HepG2 (cell line): ENCODE measurements around the gene TMEM98. TPM values are rescaled to one million over a fixed set of nuclear protein-coding genes. Genes with fewer than 3 reads are reported as not detected.

Source experiments
- E2F1 ChIP-seq: sonication (generic); formaldehyde crosslinking; IDR thresholded peaks from 2 replicates; pipeline ENCODE4 v1.5.0; 2020; ENCODE audit warnings: missing genetic modification reagents
- ESRRA ChIP-seq: sonication (generic); formaldehyde crosslinking; IDR thresholded peaks from 2 replicates; pipeline ENCODE4 v1.5.1; 2020; ENCODE audit warnings: mild to moderate bottlenecking, low read depth, missing genetic modification reagents
- GATAD2A ChIP-seq: IDR thresholded peaks from 2 replicates; pipeline ENCODE4 v1.6.1; 2016
- HMGXB4 ChIP-seq, 2 experiments: sonication (generic) in 1 of 2; formaldehyde crosslinking in 1 of 2; IDR thresholded peaks; 2 replicates each; pipeline versions ENCODE4 v1.4.0 to v1.6.1; 2018 to 2020; ENCODE audit warnings: missing genetic modification reagents in 2 of 2, borderline replicate concordance in 1 of 2, low read depth in 1 of 2, mild to moderate bottlenecking in 1 of 2, missing biosample characterization in 1 of 2
- NR2F6 ChIP-seq, 2 experiments: IDR thresholded peaks; 2 replicates each; pipeline ENCODE4 v1.6.1; 2016; ENCODE audit warnings: antibody characterized with exemption in 1 of 2, mild to moderate bottlenecking in 1 of 2
- ZBTB10 ChIP-seq: sonication (generic); formaldehyde crosslinking; IDR thresholded peaks from 2 replicates; pipeline ENCODE4 v1.4.0; 2020; ENCODE audit warnings: missing genetic modification reagents, borderline replicate concordance
- ZNF558 ChIP-seq: sonication (generic); formaldehyde crosslinking; IDR thresholded peaks from 2 replicates; pipeline ENCODE4 v1.9.0; 2022; ENCODE audit warnings: mild to moderate bottlenecking, missing genetic modification reagents, borderline replicate concordance
- ZNF598 ChIP-seq: sonication (generic); formaldehyde crosslinking; IDR thresholded peaks from 2 replicates; pipeline ENCODE4 v1.5.1; 2020; ENCODE audit warnings: mild to moderate bottlenecking, missing genetic modification reagents, borderline replicate concordance
- polyA plus RNA-seq, 8 experiments: library from polyadenylated mRNA; depleted of rRNA in 3 of 8; stranded (reverse) in 7 of 8; unstranded in 1 of 8; fragments of >200 nt; fragmentation: Illumina TruSeq in 4 of 8; extraction: Trizol in 4 of 8; gene quantifications; 2 replicates each; pipeline versions ENCODE4 v1.2.1 to v1.2.3, GENCODE V29; 2011 to 2016; ENCODE audit warnings: low read depth in 4 of 8, missing spikeins in 1 of 8, mixed read lengths in 1 of 8; ENCODE audit not compliant: insufficient read depth in 1 of 8
- total RNA-seq, 5 experiments: library from RNA; depleted of rRNA; stranded (reverse); fragments of >200 nt; fragmentation: Illumina TruSeq; extraction: Trizol; gene quantifications; 2 replicates each; pipeline ENCODE4 v1.2.3, GENCODE V29; 2016; ENCODE audit warnings: low read depth in 1 of 5
- TF ChIP-seq, protein P1 (sequence below): sonication (generic); formaldehyde crosslinking; IDR thresholded peaks from 2 replicates; pipeline ENCODE4 v1.4.0; 2020; ENCODE audit warnings: missing genetic modification reagents
- TF ChIP-seq, protein P2 (sequence below): IDR thresholded peaks from 2 replicates; pipeline ENCODE4 v1.4.0; 2020; ENCODE audit warnings: mild to moderate bottlenecking, missing genetic modification reagents

The TMEM98 gene
- total and polyA plus RNA-seq, 2 of the 13 experiments (the other 11 are each of a cell fraction or from before 2014, with no cell fraction given), result 103 to 175 TPM

DNA sequence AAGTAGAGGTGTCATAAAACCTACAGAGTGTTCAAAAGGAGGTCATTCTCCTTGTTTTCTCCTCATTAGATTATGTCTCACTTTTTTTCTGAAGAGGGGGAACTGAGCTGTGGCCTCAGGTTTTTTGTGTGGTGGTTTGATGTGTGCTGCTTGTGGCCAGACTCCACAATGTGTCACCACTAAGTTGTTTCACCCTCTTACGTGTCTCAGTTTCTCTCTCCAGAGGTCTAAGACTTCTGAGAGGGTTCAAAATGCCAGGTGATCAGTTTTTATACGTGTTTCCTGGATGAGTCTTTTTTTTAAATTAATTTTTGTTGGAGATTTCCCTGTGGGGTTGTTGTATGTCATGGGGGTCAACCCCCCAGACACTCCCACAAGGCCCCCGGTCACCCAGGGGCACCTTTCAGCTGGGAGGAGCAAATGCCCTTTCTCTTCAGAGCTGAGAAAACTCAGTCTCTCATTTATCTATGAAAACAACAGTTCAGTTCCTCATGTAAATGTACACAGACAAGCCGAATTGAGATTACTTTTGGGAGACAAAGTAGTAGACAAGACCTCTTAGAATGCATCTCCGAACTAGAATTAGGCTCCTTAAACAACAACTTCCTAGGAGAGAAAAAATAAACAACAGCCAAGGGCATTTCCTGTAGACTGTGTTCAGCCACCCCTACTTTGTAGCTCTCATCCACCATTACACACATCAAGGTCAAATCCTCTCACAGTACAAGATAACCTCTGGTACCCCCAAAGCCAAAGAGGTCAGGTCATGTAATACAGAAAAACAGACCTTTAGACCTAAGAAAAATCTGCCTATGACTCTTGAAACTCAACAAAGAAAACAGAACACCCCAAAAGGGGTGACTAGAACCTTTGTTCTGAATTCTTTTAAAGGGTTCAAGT lies 23.9 kb upstream of the TMEM98 start (continued):
- TF ChIP-seq, protein P1, sequence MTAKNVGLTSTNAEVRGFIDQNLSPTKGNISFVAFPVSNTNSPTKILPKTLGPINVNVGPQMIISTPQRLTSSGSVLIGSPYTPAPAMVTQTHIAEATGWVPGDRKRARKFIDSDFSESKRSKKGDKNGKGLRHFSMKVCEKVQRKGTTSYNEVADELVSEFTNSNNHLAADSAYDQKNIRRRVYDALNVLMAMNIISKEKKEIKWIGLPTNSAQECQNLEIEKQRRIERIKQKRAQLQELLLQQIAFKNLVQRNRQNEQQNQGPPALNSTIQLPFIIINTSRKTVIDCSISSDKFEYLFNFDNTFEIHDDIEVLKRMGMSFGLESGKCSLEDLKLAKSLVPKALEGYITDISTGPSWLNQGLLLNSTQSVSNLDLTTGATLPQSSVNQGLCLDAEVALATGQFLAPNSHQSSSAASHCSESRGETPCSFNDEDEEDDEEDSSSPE (CRISPR knock-in tag), result no peak
- TF ChIP-seq E2F1 (no peak), NR2F6 (IDR thresholded peaks at IDR 0.05) (peak; percentile 67), NR2F6 (CRISPR knock-in tag; IDR thresholded peaks at IDR 0.05) (peak; percentile 65), ZBTB10 (peak; percentile 97), ZNF598 (CRISPR knock-in tag) (no peak), ESRRA (peak; percentile 42; the same call in 1 of the 2 replicates), ZNF558 (CRISPR knock-in tag) (no peak), HMGXB4 (CRISPR knock-in tag; IDR thresholded peaks at IDR 0.05; ENCODE audit: borderline replicate concordance in 1 of 2, low read depth in 1 of 2) (no peak), GATAD2A (CRISPR knock-in tag) (0 out of 2 replicates have a peak, but pooled peaks have one; percentile 23)
- TF ChIP-seq, protein P2, sequence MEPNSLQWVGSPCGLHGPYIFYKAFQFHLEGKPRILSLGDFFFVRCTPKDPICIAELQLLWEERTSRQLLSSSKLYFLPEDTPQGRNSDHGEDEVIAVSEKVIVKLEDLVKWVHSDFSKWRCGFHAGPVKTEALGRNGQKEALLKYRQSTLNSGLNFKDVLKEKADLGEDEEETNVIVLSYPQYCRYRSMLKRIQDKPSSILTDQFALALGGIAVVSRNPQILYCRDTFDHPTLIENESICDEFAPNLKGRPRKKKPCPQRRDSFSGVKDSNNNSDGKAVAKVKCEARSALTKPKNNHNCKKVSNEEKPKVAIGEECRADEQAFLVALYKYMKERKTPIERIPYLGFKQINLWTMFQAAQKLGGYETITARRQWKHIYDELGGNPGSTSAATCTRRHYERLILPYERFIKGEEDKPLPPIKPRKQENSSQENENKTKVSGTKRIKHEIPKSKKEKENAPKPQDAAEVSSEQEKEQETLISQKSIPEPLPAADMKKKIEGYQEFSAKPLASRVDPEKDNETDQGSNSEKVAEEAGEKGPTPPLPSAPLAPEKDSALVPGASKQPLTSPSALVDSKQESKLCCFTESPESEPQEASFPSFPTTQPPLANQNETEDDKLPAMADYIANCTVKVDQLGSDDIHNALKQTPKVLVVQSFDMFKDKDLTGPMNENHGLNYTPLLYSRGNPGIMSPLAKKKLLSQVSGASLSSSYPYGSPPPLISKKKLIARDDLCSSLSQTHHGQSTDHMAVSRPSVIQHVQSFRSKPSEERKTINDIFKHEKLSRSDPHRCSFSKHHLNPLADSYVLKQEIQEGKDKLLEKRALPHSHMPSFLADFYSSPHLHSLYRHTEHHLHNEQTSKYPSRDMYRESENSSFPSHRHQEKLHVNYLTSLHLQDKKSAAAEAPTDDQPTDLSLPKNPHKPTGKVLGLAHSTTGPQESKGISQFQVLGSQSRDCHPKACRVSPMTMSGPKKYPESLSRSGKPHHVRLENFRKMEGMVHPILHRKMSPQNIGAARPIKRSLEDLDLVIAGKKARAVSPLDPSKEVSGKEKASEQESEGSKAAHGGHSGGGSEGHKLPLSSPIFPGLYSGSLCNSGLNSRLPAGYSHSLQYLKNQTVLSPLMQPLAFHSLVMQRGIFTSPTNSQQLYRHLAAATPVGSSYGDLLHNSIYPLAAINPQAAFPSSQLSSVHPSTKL (CRISPR knock-in tag), result no peak
